Psoas muscle (tissue), 8 donors: ENCODE data around the gene LCLAT1. TPM values are rescaled to one million over a fixed set of nuclear protein-coding genes. Genes with fewer than 3 reads are reported as not detected.
A peak's percentile ranks its signal among the peaks of the same experiment; 100 is the strongest.

Source experiments
- ATAC-seq, 4 donors: fragments of 200-7000 bp; cut with Tn5 transposase; one replicate each; pipeline ENCODE4 v1.9.1; 2020; ENCODE audit warnings: moderate library complexity in 3 of 4, mild to moderate bottlenecking in 2 of 4
- DNase-seq, 2 donors: peaks; one replicate each; pipeline ENCODE4 v3.0.0-alpha.2; 2020
- H3K27ac ChIP-seq: fragments of 200-600 bp; one replicate; pipeline ENCODE4 v1.8.0; 2022
- H3K27me3 ChIP-seq, 3 donors: fragments of 200-600 bp in 1 of 3; one replicate each; pipeline versions ENCODE4 v1.6.1 to v1.8.0; 2013 to 2022; ENCODE audit warnings: low read length in 2 of 3, mild to moderate bottlenecking in 2 of 3, moderate library complexity in 1 of 3; ENCODE audit not compliant: insufficient read depth in 3 of 3
- H3K36me3 ChIP-seq, 2 donors: fragments of 200-600 bp in 1 of 2; one replicate each; pipeline versions ENCODE4 v1.6.1 to v1.8.0; 2013 to 2022; ENCODE audit warnings: low read depth in 1 of 2, mild to moderate bottlenecking in 1 of 2, moderate library complexity in 1 of 2; ENCODE audit not compliant: insufficient read depth in 1 of 2
- H3K4me1 ChIP-seq: fragments of 200-600 bp; one replicate; pipeline ENCODE4 v1.8.0; 2022
- H3K4me3 ChIP-seq: fragments of 200-600 bp; one replicate; pipeline ENCODE4 v1.8.0; 2022; ENCODE audit warnings: mild to moderate bottlenecking
- H3K9me3 ChIP-seq: fragments of 200-600 bp; one replicate; pipeline ENCODE4 v1.8.0; 2022
- WGBS, 3 donors: extraction: QIAGEN DNeasy Blood & Tissue Kit; methylation state at CpG; one replicate each; pipeline versions ENCODE4 v1.1.6 to v1.1.7; 2013; 5-methylcytosine and 5-hydroxymethylcytosine counted together
- intact Hi-C, 2 donors: fragments of 100-400 bp; cut with DNase I; formaldehyde crosslinking; loops; one replicate each; pipeline versions ENCODE4 v1.11.0 to v1.14.2; 2022
- polyA plus RNA-seq, 3 donors: library from polyadenylated mRNA; stranded (reverse); fragments of 200-250 nt; gene quantifications; one replicate each; pipeline ENCODE4 v1.2.3, GENCODE V29; 2013
- total RNA-seq, 4 donors: library from RNA; stranded (reverse); fragmentation: NEBNext Ultra II Directional in 2 of 4; extraction: Animal tissue kit (Norgen Biotek cat#: 25700) in 2 of 4; gene quantifications; one replicate each; pipeline versions ENCODE4 v1.2.1 to v1.2.4, GENCODE V29; 2021 to 2023
- TF ChIP-seq, protein P1 (sequence below): fragments of 200-600 bp; IDR thresholded peaks from one replicate; pipeline ENCODE4 v1.8.0; 2022; ENCODE audit warnings: antibody characterized with exemption
- donor health status: healthy with polysubstance abuse.
- donor health status: DM: no; HTN: no; CAD: no; lungs with moderate emphysema.
- donor health status: Bipolar disorder and iron deficiency.
- donor health status: healthy.
- donor health status: DM: yes; HTN: yes; CAD: no.
- donor health status: DM: no; HTN: no; CAD: no.
- donor health status: DM: no; HTN: no; CAD: no.
- donor health status: DM: yes; HTN: yes; CAD: no.

LCLAT1 gene
- total and polyA plus RNA-seq, 7 donors = 4.2 to 18.8 (median 6.0) TPM

- 18 to 27% (median 26%) methylated on average over 5 of the region's 5 CpGs for WGBS, 3 donors
- ATAC-seq (peak; percentile 88 to 95 (median 92)), DNase-seq (no peak)
- TF ChIP-seq, protein P1, sequence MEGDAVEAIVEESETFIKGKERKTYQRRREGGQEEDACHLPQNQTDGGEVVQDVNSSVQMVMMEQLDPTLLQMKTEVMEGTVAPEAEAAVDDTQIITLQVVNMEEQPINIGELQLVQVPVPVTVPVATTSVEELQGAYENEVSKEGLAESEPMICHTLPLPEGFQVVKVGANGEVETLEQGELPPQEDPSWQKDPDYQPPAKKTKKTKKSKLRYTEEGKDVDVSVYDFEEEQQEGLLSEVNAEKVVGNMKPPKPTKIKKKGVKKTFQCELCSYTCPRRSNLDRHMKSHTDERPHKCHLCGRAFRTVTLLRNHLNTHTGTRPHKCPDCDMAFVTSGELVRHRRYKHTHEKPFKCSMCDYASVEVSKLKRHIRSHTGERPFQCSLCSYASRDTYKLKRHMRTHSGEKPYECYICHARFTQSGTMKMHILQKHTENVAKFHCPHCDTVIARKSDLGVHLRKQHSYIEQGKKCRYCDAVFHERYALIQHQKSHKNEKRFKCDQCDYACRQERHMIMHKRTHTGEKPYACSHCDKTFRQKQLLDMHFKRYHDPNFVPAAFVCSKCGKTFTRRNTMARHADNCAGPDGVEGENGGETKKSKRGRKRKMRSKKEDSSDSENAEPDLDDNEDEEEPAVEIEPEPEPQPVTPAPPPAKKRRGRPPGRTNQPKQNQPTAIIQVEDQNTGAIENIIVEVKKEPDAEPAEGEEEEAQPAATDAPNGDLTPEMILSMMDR = no peak
- H3K4me3 ChIP-seq = no peak overlapping the region
- peak overlapping the region; percentile 43 for H3K27ac ChIP-seq
- H3K36me3 ChIP-seq = no peaks in the 10 kb centered on the region
- peaks cover 21% of the 10 kb centered on the region for H3K4me1 ChIP-seq
- no peaks in the 10 kb centered on the region for H3K9me3 ChIP-seq
- no peaks in the 10 kb centered on the region for H3K27me3 ChIP-seq
- intact Hi-C loops = loop anchor here in 1 of 2 donors (2.0 kb wide), 1 partner anchor 35 kb away; no protein-coding TSS in a partner anchor
Observed at GRCh38 chr2:30655660-30656059, 208.6 kb downstream of the LCLAT1 start.

DNA sequence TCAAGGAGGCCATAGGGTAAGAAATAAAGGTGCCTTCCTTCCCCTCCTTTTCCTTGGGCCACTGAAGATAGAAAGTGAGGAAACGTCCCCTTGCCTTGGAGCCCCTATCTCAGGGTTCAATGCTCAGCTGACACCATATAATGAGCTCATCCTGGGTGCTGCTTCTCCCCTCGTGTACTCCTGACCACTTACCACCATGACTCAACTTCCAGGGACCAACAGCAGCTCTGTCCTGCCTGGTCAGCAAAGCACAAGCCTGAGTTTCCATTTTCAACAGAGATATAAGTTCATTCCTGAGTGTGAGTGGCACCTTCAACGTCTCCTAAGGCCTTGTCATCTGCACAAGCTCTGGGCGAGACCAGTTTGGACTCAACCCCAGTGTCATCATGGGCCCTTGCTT is 209.0 kb downstream of the LCLAT1 start:
- 68 to 77% (median 76%) methylated on average over 4 of the region's 4 CpGs for WGBS, 3 donors

DNA sequence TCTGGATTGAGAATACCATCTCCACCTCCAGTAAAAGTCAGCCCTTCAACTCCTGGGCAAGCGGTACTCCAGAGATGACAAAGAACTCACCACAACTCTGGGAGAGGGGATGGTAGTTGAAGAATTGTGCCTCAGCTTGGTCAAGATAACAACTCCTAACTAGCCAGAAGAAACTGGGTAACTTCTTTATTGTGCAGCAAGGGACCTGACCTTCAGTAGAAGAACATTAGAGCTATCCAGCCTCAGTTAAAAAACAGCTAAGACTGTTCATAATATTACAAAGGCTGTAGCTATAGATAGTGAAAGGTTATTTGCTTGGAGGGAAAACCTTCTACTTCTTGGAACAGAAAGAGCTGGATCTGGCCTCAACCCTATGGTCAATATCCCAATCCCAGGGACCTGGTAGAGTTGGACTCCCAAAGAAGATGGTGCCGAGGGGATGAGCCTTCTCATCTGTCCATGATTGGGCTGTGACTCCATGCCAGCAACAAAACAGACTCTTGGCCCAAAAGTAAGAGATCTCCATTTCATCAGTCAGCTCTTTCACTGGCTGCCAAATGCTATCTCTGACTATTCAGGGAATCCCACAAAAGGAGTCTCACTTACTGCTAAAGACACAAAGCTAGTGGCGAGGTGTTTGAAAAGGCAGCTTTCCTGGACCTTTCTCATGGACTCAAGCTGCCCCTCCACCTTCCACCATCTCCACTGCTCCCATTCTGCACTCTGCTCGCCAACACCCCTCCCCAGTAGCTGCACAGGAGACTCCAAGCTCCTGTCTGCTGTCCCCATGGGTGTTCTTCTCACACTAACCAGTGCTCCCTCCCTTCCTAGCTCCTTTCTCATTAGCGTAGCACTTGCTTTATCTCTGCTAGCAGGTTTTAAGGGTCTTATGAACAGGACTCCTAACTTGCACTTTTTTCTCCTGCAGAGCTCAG is 214.4 kb downstream of the LCLAT1 start:
- Histone ChIP-seq H3K4me1 (peaks cover 13% of the 10 kb centered on the region), H3K27me3 (no peaks in the 10 kb centered on the region), H3K9me3 (no peaks in the 10 kb centered on the region), H3K36me3 (no peaks in the 10 kb centered on the region), H3K27ac (no peak overlapping the region), H3K4me3 (no peak overlapping the region)
- intact Hi-C loops = no loop called here
- ATAC-seq (peak in 1 of 4 donors; percentile 16), DNase-seq (no peak)
- 65 to 72% (median 67%) methylated on average over 5 of the region's 5 CpGs for WGBS, 3 donors
- TF ChIP-seq, protein P1 = no peak

More for the DNA sequence above, 209.0 kb downstream of the LCLAT1 start:
- ATAC-seq = peak in 1 of 4 donors; percentile 17
- intact Hi-C loops = no loop called here
- Histone ChIP-seq H3K27ac (peak overlapping the region; percentile 43), H3K4me1 (peaks cover 21% of the 10 kb centered on the region), H3K27me3 (no peaks in the 10 kb centered on the region), H3K9me3 (no peaks in the 10 kb centered on the region), H3K36me3 (no peaks in the 10 kb centered on the region), H3K4me3 (no peak overlapping the region)
- TF ChIP-seq, protein P1 = no peak
- DNase-seq = no peak

- peaks cover 23% of the 10 kb centered on the region for H3K4me1 ChIP-seq
- no peak overlapping the region for H3K4me3 ChIP-seq
- TF ChIP-seq, protein P1 = no peak
- H3K9me3 ChIP-seq = no peaks in the 10 kb centered on the region
- ATAC-seq (no peak), DNase-seq (no peak)
- no peaks in the 10 kb centered on the region for H3K36me3 ChIP-seq
- H3K27me3 ChIP-seq = no peaks in the 10 kb centered on the region
- WGBS, 3 donors = 50 to 52% (median 52%) methylated on average over 12 of the region's 12 CpGs
- intact Hi-C loops = no loop called here
- H3K27ac ChIP-seq = no peak overlapping the region
Observed at GRCh38 chr2:30662268-30663131, 215.5 kb downstream of the LCLAT1 start.
